ENCODE results near the gene RASSF4. TPM values are rescaled to one million over a fixed set of nuclear protein-coding genes. Genes with fewer than 3 reads are reported as not detected.

Gene RASSF4
- total RNA-seq, 2 experiments from 2014 or later = 3.0 to 3.1 TPM

GRCh38 chr10:44946205-44946604 is 13.4 kb upstream of the RASSF4 start:
- Mint-ChIP-seq H3K4me1 (peaks cover 3% of the 10 kb centered on the region), H3K9me3 (peaks cover 11% of the 10 kb centered on the region), H3K27me3 (peaks cover 16% of the 10 kb centered on the region), H3K27ac (no peak overlapping the region), H3K36me3 (peaks cover 6% of the 10 kb centered on the region), H3K4me3 (no peak overlapping the region)
- POLR2A ChIA-PET = interaction anchor here (1.8 kb wide), 1 partner anchor 23 kb away, joined by 4 read pairs; no protein-coding TSS in a partner anchor
- DNase-seq (no peak), ATAC-seq (ENCODE audit: low read depth) (no peak)

GRCh38 chr10:44947371-44948152 is 12.0 kb upstream of the RASSF4 start:
- H3K27me3 Mint-ChIP-seq = peaks cover 7% of the 10 kb centered on the region
- peaks cover 11% of the 10 kb centered on the region for H3K9me3 Mint-ChIP-seq
- peaks cover 3% of the 10 kb centered on the region for H3K4me1 Mint-ChIP-seq
- no peak for ATAC-seq (ENCODE audit: low read depth)
- no peak for DNase-seq
- H3K4me3 Mint-ChIP-seq = no peak overlapping the region
- peaks cover 6% of the 10 kb centered on the region for H3K36me3 Mint-ChIP-seq
- POLR2A ChIA-PET = interaction anchor here (1.8 kb wide), 1 partner anchor 22 kb away, joined by 4 read pairs; no protein-coding TSS in a partner anchor
- H3K27ac Mint-ChIP-seq = no peak overlapping the region

- ATAC-seq (ENCODE audit: low read depth) (no peak), DNase-seq (no peak)
- Mint-ChIP-seq H3K27ac (peak overlapping the region; percentile 50), H3K4me1 (peaks cover 3% of the 10 kb centered on the region), H3K27me3 (peaks cover 3% of the 10 kb centered on the region), H3K36me3 (peaks cover 6% of the 10 kb centered on the region), H3K4me3 (no peak overlapping the region), H3K9me3 (peaks cover 9% of the 10 kb centered on the region)
- POLR2A ChIA-PET = no interaction called here
Measured at GRCh38 chr10:44948642-44949041, 11.0 kb upstream of the RASSF4 start.

- Mint-ChIP-seq H3K9me3 (peaks cover 7% of the 10 kb centered on the region), H3K36me3 (peaks cover 6% of the 10 kb centered on the region), H3K4me1 (peaks cover 3% of the 10 kb centered on the region), H3K4me3 (no peak overlapping the region), H3K27me3 (peaks cover 3% of the 10 kb centered on the region), H3K27ac (peak overlapping the region; percentile 50)
- ATAC-seq (ENCODE audit: low read depth) (no peak), DNase-seq (no peak)
- POLR2A ChIA-PET = interaction anchor here (1.2 kb wide), 1 partner anchor 9 kb away, joined by 4 read pairs; no protein-coding TSS in a partner anchor
Measured at GRCh38 chr10:44949127-44949802, 10.3 kb upstream of the RASSF4 start.

DNA sequence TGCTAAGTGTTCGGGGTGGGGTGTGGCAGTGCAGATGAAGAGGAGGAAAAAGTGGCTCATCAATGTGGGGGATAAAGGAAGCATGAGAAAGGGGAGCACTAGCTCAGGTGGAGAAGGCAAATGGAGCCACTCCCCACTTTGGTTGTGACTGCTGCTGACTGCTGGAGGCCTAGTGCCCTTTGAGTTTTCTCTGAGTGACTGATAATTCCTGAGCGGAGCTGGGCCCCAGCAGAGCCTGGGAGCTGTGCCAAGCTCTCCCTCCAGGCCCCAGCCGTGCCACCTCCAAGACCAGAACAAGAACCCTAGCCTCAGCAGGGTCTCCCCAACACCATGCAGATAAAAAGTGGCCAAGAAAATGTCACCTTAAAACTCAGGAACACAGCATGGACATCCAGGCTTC is 9.7 kb upstream of the RASSF4 start:
- peaks cover 5% of the 10 kb centered on the region for H3K4me1 Mint-ChIP-seq
- POLR2A ChIA-PET = interaction anchor here (1.1 to 1.2 kb wide), 2 partner anchors 10 to 23 kb away, joined by 3 to 4 read pairs; no protein-coding TSS in a partner anchor
- ATAC-seq (ENCODE audit: low read depth) = no peak
- H3K27me3 Mint-ChIP-seq = peaks cover 3% of the 10 kb centered on the region
- peaks cover 2% of the 10 kb centered on the region for H3K9me3 Mint-ChIP-seq
- DNase-seq = no peak
- no peak overlapping the region for H3K4me3 Mint-ChIP-seq
- H3K36me3 Mint-ChIP-seq = peaks cover 4% of the 10 kb centered on the region
- H3K27ac Mint-ChIP-seq = no peak overlapping the region

DNA sequence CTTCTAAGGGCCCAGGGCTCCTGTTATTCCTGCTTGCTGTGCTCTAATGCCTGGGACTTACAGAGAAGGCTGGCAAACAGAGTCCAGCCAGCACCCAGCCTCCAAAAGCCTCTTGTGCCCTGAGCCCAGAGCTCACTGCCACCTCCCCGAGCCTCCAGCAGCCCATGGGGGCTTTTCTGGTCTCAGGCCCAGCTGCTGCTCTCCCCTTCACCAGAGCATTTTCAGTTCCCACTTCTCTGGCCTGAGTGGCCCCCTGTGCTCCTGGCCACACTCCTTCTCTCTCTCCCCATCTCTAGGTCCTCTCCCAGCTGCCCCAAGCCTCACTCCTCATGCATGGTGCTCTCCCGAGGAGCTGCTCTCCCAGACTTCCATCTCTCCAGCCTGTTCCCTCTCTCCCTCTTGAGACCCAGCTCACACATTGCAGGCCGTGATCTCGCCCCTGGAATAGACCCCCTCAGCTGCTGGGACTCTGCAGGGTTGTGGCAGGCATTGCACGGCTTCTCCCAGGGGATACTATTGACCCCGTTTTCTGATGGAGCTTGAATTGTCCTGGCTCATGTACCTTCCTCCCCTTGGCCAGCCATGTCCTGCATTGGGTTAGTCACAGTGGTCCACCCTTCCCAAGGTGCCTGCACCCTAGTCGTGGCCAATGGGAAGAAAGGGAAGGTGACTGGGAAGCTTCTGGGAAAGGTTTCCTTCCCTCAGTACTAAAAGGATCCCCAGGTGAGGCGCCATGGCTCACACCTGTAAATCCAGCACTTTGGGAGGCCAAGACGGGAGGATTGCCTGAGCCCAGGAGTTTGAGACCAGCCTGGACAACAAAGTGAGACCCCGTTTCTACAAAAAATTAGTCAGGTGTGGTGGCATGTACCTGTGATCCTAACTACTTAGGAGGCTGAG is 9.0 kb upstream of the RASSF4 start:
- POLR2A ChIA-PET = interaction anchor here (0.5 to 1.2 kb wide), 3 partner anchors 10 to 950 kb away, joined by 3 to 4 read pairs (median 4); no protein-coding TSS in a partner anchor
- peaks cover 3% of the 10 kb centered on the region for H3K36me3 Mint-ChIP-seq
- H3K27ac Mint-ChIP-seq = no peak overlapping the region
- ATAC-seq (ENCODE audit: low read depth) (no peak), DNase-seq (no peak)
- peaks cover 3% of the 10 kb centered on the region for H3K27me3 Mint-ChIP-seq
- no peak overlapping the region for H3K4me3 Mint-ChIP-seq
- peaks cover 5% of the 10 kb centered on the region for H3K4me1 Mint-ChIP-seq
- no peaks in the 10 kb centered on the region for H3K9me3 Mint-ChIP-seq

- Mint-ChIP-seq H3K4me3 (no peak overlapping the region), H3K36me3 (peaks cover 9% of the 10 kb centered on the region), H3K9me3 (no peaks in the 10 kb centered on the region), H3K27me3 (no peaks in the 10 kb centered on the region), H3K4me1 (peaks cover 5% of the 10 kb centered on the region), H3K27ac (no peak overlapping the region)
- ATAC-seq (ENCODE audit: low read depth) (no peak), DNase-seq (no peak)
- POLR2A ChIA-PET = no interaction called here
Measured at GRCh38 chr10:44951576-44952226, 7.9 kb upstream of the RASSF4 start.

DNA sequence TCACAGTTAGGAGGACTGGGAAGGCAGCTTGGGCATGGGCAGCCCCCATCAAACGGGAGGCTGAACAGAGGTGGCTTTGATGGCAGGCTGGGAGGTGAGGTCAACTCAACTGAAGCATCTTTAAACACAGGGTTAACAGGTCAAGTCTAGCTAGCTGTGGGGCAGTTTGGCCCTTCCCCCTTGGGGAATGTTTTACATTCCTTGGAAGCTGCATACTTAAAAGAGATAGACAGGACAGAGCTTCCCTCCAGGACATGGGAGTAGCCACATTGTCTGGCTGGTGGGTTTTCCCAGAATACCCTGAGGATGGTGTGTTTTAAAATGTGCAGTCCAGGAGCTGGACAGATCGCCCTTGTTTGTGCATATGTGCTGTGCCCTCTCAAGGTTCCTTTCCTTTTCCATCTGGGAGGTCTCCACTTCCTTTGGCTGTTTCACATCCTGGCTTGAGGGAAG is 6.8 kb upstream of the RASSF4 start:
- H3K27me3 Mint-ChIP-seq = no peaks in the 10 kb centered on the region
- H3K36me3 Mint-ChIP-seq = peaks cover 15% of the 10 kb centered on the region
- no peak for ATAC-seq (ENCODE audit: low read depth)
- DNase-seq = no peak
- no peak overlapping the region for H3K27ac Mint-ChIP-seq
- no peak overlapping the region for H3K4me3 Mint-ChIP-seq
- POLR2A ChIA-PET = no interaction called here
- no peaks in the 10 kb centered on the region for H3K9me3 Mint-ChIP-seq
- peaks cover 6% of the 10 kb centered on the region for H3K4me1 Mint-ChIP-seq

- Mint-ChIP-seq H3K27me3 (no peaks in the 10 kb centered on the region), H3K27ac (no peak overlapping the region), H3K4me1 (peaks cover 13% of the 10 kb centered on the region), H3K4me3 (no peak overlapping the region), H3K36me3 (peaks cover 15% of the 10 kb centered on the region), H3K9me3 (no peaks in the 10 kb centered on the region)
- DNase-seq = no peak
- POLR2A ChIA-PET = no interaction called here
- ATAC-seq (ENCODE audit: low read depth) = no peak
Measured at GRCh38 chr10:44954042-44954441, 5.6 kb upstream of the RASSF4 start.

DNA sequence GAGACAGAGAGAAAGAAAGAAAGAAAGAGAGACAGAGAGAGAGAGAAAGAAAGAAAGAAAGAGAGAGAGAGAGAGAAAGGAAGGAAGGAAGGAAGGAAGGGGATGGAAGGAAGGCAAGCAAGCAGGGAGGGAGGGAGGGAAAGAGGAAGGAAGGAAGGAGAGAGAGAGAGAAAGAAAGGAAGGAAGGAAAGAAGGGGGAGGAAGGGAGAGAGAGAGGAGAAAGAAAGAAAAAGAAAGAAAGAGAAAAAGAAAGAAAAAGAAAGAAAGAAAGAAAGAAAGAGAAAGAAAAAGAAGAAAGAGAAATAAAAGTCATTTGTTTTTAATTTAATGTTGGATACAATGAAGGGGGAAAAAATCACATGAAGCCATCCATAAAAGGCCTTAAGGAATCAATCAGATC is 4.6 kb upstream of the RASSF4 start:
- no peaks in the 10 kb centered on the region for H3K9me3 Mint-ChIP-seq
- ATAC-seq (ENCODE audit: low read depth) (no peak), DNase-seq (no peak)
- H3K27ac Mint-ChIP-seq = no peak overlapping the region
- no peak overlapping the region for H3K4me3 Mint-ChIP-seq
- no peaks in the 10 kb centered on the region for H3K27me3 Mint-ChIP-seq
- H3K36me3 Mint-ChIP-seq = peaks cover 15% of the 10 kb centered on the region
- POLR2A ChIA-PET = no interaction called here
- H3K4me1 Mint-ChIP-seq = peaks cover 13% of the 10 kb centered on the region

DNA sequence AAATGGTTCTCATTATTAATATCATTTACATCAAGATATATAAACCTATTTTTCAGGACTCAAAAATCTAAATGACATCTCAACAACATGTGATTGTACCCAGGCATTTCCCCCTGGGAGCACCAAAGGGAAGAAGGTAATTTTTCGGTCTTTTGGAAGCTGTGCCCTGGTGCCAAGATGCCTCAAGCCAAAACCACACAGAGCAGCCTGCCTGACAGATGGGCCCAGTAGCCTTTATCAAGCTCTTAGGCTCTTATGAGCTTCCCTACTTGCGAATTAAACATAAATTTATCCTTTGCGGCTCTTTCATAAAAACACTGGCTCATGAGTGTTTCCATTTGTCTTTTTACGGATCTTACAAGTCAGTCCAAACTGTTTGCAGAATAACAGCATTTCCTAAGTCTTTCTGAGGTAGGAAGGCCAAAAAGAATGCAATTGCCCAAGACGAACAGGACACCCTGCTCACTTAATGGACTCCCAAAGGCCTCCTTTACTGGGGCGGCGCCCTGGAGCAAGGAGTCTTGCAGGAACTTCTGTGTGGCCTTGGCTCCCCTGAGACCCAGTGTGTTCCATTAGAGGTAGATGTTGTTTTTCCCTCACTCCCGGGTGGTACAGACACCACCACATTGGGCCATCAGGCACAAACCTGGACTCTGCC is 4.1 kb upstream of the RASSF4 start:
- DNase-seq = no peak
- ATAC-seq (ENCODE audit: low read depth) = no peak

DNA sequence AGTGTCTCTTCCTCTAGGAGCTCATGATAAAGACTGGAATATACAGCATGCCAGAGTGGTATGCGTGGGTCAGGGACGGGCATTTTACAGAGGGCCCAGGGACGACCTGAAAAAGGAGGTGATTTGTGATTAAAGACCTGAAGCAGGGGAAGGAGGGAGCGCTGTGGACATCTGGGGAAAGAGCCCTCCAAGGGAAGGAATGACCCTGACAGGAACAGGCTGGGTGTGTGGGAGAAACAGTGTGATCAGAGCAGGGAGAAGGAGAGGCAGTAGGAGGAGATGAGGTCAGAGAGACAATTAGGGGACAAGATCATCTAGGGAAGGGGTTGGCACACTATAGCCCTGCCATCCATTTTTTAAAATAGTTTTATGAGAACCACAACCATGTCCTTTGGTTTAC is 3.4 kb upstream of the RASSF4 start:
- no peak overlapping the region for H3K27ac Mint-ChIP-seq
- POLR2A ChIA-PET = no interaction called here
- H3K36me3 Mint-ChIP-seq = peaks cover 15% of the 10 kb centered on the region
- DNase-seq (no peak), ATAC-seq (ENCODE audit: low read depth) (no peak)
- H3K4me3 Mint-ChIP-seq = no peak overlapping the region
- no peaks in the 10 kb centered on the region for H3K9me3 Mint-ChIP-seq
- H3K27me3 Mint-ChIP-seq = no peaks in the 10 kb centered on the region
- peaks cover 15% of the 10 kb centered on the region for H3K4me1 Mint-ChIP-seq

More for the DNA sequence above, 4.1 kb upstream of the RASSF4 start:
- H3K27me3 Mint-ChIP-seq = no peaks in the 10 kb centered on the region
- H3K4me3 Mint-ChIP-seq = no peak overlapping the region
- POLR2A ChIA-PET = no interaction called here
- peaks cover 13% of the 10 kb centered on the region for H3K4me1 Mint-ChIP-seq
- H3K9me3 Mint-ChIP-seq = no peaks in the 10 kb centered on the region
- H3K27ac Mint-ChIP-seq = no peak overlapping the region
- H3K36me3 Mint-ChIP-seq = peaks cover 15% of the 10 kb centered on the region

Measured in activated naive CD8-positive, alpha-beta T cell treated with anti-CD3 and anti-CD28 coated beads, Interleukin-2, amount 10 ng/mL, durations not matched to agents 7 days and 5 days (primary cell).